ENCODE measurements around the gene BTN2A1. TPM values are rescaled to one million over a fixed set of nuclear protein-coding genes. Genes with fewer than 3 reads are reported as not detected.

Gene BTN2A1
- total and polyA plus RNA-seq, 2 of the 13 experiments (the other 11 are each of a cell fraction or from before 2014, with no cell fraction given) = 16.4 to 30.4 TPM

DNA sequence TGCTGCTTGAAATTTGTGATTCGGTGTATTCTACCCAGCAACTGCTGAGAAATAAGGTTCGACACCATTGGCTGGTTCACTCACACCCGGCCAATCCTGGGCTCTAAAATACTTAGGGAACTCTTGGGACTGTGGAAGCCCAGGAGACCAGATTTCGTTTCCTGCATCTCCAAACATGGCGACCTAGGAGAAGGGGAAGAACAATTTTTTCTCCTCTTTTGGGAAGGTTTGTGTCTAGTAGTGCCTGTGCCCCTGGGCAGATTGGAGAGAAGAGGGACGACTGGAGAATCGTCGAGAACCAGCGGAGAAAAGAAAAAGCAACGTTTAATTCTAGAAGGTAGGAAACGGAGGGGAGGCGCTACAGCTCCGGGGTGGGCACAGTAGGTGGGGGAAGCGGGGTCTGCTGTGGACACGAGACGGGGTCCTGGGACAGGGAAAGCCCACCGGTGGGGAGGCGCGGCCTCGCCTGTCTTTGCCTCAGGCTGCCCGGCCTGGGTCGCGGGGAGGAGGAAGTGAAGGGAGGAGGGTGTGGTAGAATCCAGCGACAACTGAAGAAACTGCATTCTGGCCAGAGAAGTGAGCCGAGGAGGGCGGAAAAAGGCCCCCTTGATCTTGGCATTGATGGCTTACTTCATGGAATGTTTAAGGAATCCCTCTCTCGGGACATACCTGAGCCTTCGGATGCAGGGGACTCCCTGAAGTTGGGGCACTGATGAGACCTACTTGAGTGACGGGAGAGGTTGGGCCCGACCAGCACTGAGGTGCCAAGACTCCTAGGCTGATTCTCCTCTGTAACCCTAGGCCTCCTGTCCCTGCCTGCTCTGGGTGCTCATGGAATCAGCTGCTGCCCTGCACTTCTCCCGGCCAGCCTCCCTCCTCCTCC, at the start of gene BTN2A1 (continued):
- TF ChIP-seq ZSCAN31 (CRISPR knock-in tag; IDR thresholded peaks at IDR 0.05; ENCODE audit: low read depth) = no peak
- TF ChIP-seq HDAC1 (CRISPR knock-in tag; IDR thresholded peaks at IDR 0.05) = peak; percentile 33; the same call in 1 of the 2 replicates
- no peak for TF ChIP-seq USF2 (IDR thresholded peaks at IDR 0.05; ENCODE audit: low read depth, low read length)
- TF ChIP-seq USF2 (CRISPR knock-in tag; IDR thresholded peaks at IDR 0.05; ENCODE audit: borderline replicate concordance) = no peak
- no peak for TF ChIP-seq ZNF616 (CRISPR knock-in tag; IDR thresholded peaks at IDR 0.05; ENCODE audit: low read depth)
- TF ChIP-seq ARHGAP35 (CRISPR knock-in tag; IDR thresholded peaks at IDR 0.05; ENCODE audit: borderline replicate concordance) = no peak
- TF ChIP-seq SMARCC2 (IDR thresholded peaks at IDR 0.05) = no peak
- peak; percentile 100 for TF ChIP-seq RFXAP (CRISPR knock-in tag; IDR thresholded peaks at IDR 0.05; ENCODE audit: borderline replicate concordance)
- TF ChIP-seq MYPOP (CRISPR knock-in tag; IDR thresholded peaks at IDR 0.05) = no peak
- TF ChIP-seq CHCHD3 (CRISPR knock-in tag; IDR thresholded peaks at IDR 0.05) = no peak
- TF ChIP-seq ARID2 (CRISPR knock-in tag; IDR thresholded peaks at IDR 0.05; ENCODE audit: borderline replicate concordance) = 0 out of 2 replicates have a peak, but pooled peaks have one; percentile 15
- TF ChIP-seq ZNF772 (CRISPR knock-in tag; IDR thresholded peaks at IDR 0.05) = no peak
- TF ChIP-seq ZNF746 (CRISPR knock-in tag; IDR thresholded peaks at IDR 0.05) = no peak
- no peak for TF ChIP-seq CENPT (CRISPR knock-in tag; IDR thresholded peaks at IDR 0.05; ENCODE audit: low read depth)
- TF ChIP-seq MZF1 (CRISPR knock-in tag; IDR thresholded peaks at IDR 0.05; ENCODE audit: borderline replicate concordance) = no peak
- TF ChIP-seq, protein P1, sequence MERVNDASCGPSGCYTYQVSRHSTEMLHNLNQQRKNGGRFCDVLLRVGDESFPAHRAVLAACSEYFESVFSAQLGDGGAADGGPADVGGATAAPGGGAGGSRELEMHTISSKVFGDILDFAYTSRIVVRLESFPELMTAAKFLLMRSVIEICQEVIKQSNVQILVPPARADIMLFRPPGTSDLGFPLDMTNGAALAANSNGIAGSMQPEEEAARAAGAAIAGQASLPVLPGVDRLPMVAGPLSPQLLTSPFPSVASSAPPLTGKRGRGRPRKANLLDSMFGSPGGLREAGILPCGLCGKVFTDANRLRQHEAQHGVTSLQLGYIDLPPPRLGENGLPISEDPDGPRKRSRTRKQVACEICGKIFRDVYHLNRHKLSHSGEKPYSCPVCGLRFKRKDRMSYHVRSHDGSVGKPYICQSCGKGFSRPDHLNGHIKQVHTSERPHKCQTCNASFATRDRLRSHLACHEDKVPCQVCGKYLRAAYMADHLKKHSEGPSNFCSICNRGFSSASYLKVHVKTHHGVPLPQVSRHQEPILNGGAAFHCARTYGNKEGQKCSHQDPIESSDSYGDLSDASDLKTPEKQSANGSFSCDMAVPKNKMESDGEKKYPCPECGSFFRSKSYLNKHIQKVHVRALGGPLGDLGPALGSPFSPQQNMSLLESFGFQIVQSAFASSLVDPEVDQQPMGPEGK (CRISPR knock-in tag; IDR thresholded peaks at IDR 0.05) = no peak
- no peak for TF ChIP-seq CBX2 (IDR thresholded peaks at IDR 0.05; ENCODE audit: low read depth, low read length)
- no peak for TF ChIP-seq CBX2 (CRISPR knock-in tag; IDR thresholded peaks at IDR 0.05; ENCODE audit: low read depth)
- TF ChIP-seq ARNT2 (CRISPR knock-in tag; IDR thresholded peaks at IDR 0.05; ENCODE audit: low read depth) = peak; percentile 13; the same call in 1 of the 2 replicates
- TF ChIP-seq ZBTB26 (CRISPR knock-in tag; IDR thresholded peaks at IDR 0.05; ENCODE audit: borderline replicate concordance) = no peak
- TF ChIP-seq HNRNPLL (IDR thresholded peaks at IDR 0.05; ENCODE audit: low read depth, low read length, poor library complexity, severe bottlenecking) = no peak
- no peak for TF ChIP-seq ZNF138 (CRISPR knock-in tag; IDR thresholded peaks at IDR 0.05; ENCODE audit: low read depth)
- no peak for TF ChIP-seq PHF21A (CRISPR knock-in tag; IDR thresholded peaks at IDR 0.05)
